ENCODE results near the gene FAM168A.

DNA sequence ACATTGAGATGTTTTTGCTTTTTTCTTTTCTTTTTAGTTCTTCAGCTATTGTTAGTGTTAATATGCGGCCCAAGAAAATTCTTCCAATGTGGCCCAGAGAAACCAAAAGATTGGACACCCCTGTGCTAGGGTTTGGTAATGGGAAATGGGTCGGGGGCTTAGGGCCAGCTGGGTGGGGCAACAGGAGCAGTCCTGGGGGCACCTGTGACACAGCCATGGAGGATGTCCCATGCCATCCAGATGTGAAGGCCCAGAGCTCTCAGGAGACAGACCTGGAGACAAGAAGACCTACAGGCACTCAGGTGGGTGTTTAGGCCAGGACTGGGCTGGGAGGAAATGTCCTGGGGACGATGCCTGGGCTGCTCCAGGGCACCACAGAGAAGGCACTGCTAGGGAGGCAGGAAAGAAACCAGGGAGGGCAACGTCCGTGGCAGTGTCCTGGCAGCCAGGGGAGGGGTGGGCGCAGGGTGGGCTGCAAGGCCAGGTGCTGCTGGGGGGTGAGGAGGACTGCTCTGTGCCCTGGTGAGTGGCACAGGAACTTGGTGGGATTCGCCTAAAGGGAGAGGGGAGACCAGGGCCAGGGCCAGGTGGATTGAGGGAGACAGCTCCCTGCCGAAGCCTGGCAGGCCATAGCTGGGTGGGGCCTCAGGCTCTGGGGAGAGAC is 200.3 kb downstream of the FAM168A start:
- no peak for TF ChIP-seq CREB1 (IDR thresholded peaks at IDR 0.05)
- no peak for TF ChIP-seq HDAC2 (IDR thresholded peaks at IDR 0.05; ENCODE audit: borderline replicate concordance in 1 of 2, low read depth in 2 of 2, low read length in 2 of 2)

All from H1 (cell line).